ENCODE data around the gene ARHGAP15.
A peak's percentile ranks its signal among the peaks of the same experiment; 100 is the strongest.

The ARHGAP15 gene

GRCh38 chr2:143226714-143227541, 97.7 kb downstream of the ARHGAP15 start:
- no peak for DNase-seq

GRCh38 chr2:143229411-143229810, 100.2 kb downstream of the ARHGAP15 start:
- DNase-seq, result no peak

- no peak for DNase-seq
Measured at GRCh38 chr2:143229952-143230351, 100.7 kb downstream of the ARHGAP15 start.

GRCh38 chr2:143230506-143231253, 101.5 kb downstream of the ARHGAP15 start:
- no peak for DNase-seq

- no peak for DNase-seq
Measured at GRCh38 chr2:143231254-143231645, 102.0 kb downstream of the ARHGAP15 start.

GRCh38 chr2:143237146-143237777, 108.0 kb downstream of the ARHGAP15 start:
- no peak for DNase-seq

- no peak for DNase-seq
Measured at GRCh38 chr2:143241403-143242088, 112.3 kb downstream of the ARHGAP15 start.

GRCh38 chr2:143246246-143246645, 117.0 kb downstream of the ARHGAP15 start:
- DNase-seq, result no peak

- no peak for DNase-seq
Measured at GRCh38 chr2:143246815-143247744, 117.9 kb downstream of the ARHGAP15 start.

- DNase-seq, result no peak
Measured at GRCh38 chr2:143248631-143249030, 119.4 kb downstream of the ARHGAP15 start.

GRCh38 chr2:143251681-143252080, 122.5 kb downstream of the ARHGAP15 start:
- no peak for DNase-seq

GRCh38 chr2:143252138-143252907, 123.1 kb downstream of the ARHGAP15 start:
- no peak for DNase-seq

- no peak for DNase-seq
Measured at GRCh38 chr2:143254110-143254509, 124.9 kb downstream of the ARHGAP15 start.

- no peak for DNase-seq
Measured at GRCh38 chr2:143255086-143255485, 125.9 kb downstream of the ARHGAP15 start.

- DNase-seq, result no peak
Measured at GRCh38 chr2:143255899-143256298, 126.7 kb downstream of the ARHGAP15 start.

GRCh38 chr2:143258126-143258892, 129.1 kb downstream of the ARHGAP15 start:
- no peak for DNase-seq

- DNase-seq, result peak; percentile 32
Measured at GRCh38 chr2:143259368-143259958, 130.2 kb downstream of the ARHGAP15 start.

GRCh38 chr2:143261986-143262385, 132.8 kb downstream of the ARHGAP15 start:
- no peak for DNase-seq

- DNase-seq, result no peak
Measured at GRCh38 chr2:143262389-143262788, 133.2 kb downstream of the ARHGAP15 start.

Data from right kidney (tissue), 1 donor.